ENCODE results near the gene IL17REL. TPM values are rescaled to one million over a fixed set of nuclear protein-coding genes. Genes with fewer than 3 reads are reported as not detected.

The IL17REL gene
- total and polyA plus RNA-seq, 2 of the 13 experiments (the other 11 are each of a cell fraction or from before 2014, with no cell fraction given), result not detected

GRCh38 chr22:50016308-50016987, 3.9 kb upstream of the IL17REL start:
- in situ Hi-C loops (cut with HindIII; ENCODE audit: extremely low pct_ligation_motif_present, low pct_unique_long_range_greater_than_20kb), result no loop called here
- Histone ChIP-seq H3K27ac (ENCODE audit: extremely low read length, insufficient read depth, low read length) (no peak overlapping the region), H3K4me3 (replicated peaks in 1 of 3; ENCODE audit: insufficient read depth in 1 of 3, low read depth in 2 of 3, low read length in 3 of 3) (no peak overlapping the region), H3K4me2 (ENCODE audit: low read depth, low read length) (no peak overlapping the region), H3K27me3 (ENCODE audit: control insufficient read depth in 1 of 2, insufficient read depth in 2 of 2, low read length in 2 of 2) (peaks cover 13 to 60% of the 10 kb centered on the region in 2 experiments; a peak in 4 of 5 replicates), H3K9me3 (ENCODE audit: low read length) (no peaks in the 10 kb centered on the region), H3K4me1 (ENCODE audit: insufficient read depth, low read length) (no peaks in the 10 kb centered on the region), H2AFZ (ENCODE audit: low read length) (no peak overlapping the region), H3K36me3 (replicated peaks in 1 of 2; ENCODE audit: control insufficient read depth in 1 of 2, insufficient read depth in 2 of 2, low read length in 2 of 2) (no peaks in the 10 kb centered on the region), H4K20me1 (ENCODE audit: insufficient read depth, low read length) (no peaks in the 10 kb centered on the region), H3K9ac (ENCODE audit: insufficient read depth, low read depth, low read length) (no peak overlapping the region), H3K79me2 (ENCODE audit: insufficient read depth, low read length) (no peaks in the 10 kb centered on the region)
- ChIA-PET CTCF (ENCODE audit: low intra/inter-chr PET ratio, low total read pairs) (no interaction called here), POLR2A (no interaction called here)
- BruUV-seq (replicated peaks), result no TSS peak
- FAIRE-seq (no peak), ATAC-seq (no peak), DNase-seq (ENCODE audit: low spot score) (no peak)
- TF ChIP-seq ZNF224 (CRISPR knock-in tag; IDR thresholded peaks at IDR 0.05) (no peak), ZNF343 (CRISPR knock-in tag; IDR thresholded peaks at IDR 0.05) (no peak), HMG20A (CRISPR knock-in tag; IDR thresholded peaks at IDR 0.05; ENCODE audit: borderline replicate concordance) (no peak), ZNF121 (CRISPR knock-in tag; IDR thresholded peaks at IDR 0.05) (no peak), TOPORS (CRISPR knock-in tag; IDR thresholded peaks at IDR 0.05) (no peak), KLF15 (CRISPR knock-in tag; IDR thresholded peaks at IDR 0.05; ENCODE audit: borderline replicate concordance) (no peak)
- TF ChIP-seq, protein P1, sequence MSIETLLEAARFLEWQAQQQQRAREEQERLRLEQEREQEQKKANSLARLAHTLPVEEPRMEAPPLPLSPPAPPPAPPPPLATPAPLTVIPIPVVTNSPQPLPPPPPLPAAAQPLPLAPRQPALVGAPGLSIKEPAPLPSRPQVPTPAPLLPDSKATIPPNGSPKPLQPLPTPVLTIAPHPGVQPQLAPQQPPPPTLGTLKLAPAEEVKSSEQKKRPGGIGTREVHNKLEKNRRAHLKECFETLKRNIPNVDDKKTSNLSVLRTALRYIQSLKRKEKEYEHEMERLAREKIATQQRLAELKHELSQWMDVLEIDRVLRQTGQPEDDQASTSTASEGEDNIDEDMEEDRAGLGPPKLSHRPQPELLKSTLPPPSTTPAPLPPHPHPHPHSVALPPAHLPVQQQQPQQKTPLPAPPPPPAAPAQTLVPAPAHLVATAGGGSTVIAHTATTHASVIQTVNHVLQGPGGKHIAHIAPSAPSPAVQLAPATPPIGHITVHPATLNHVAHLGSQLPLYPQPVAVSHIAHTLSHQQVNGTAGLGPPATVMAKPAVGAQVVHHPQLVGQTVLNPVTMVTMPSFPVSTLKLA (IDR thresholded peaks at IDR 0.05), result peak; percentile 87
- no CpG with 5 or more reads among the region's 20 CpGs for WGBS (ENCODE audit: low lambda C conversion rate)
- intact Hi-C loops (cut with micrococcal nuclease; ENCODE audit: unreplicated experiment), result no loop called here

Measured in HepG2 (cell line).